GM23248 (cell line): ENCODE results near the gene RAP2A. TPM values are rescaled to one million over a fixed set of nuclear protein-coding genes. Genes with fewer than 3 reads are reported as not detected.

ENCODE experiments used
- DNase-seq: peaks from one replicate; pipeline ENCODE4 v3.0.0-alpha.2; 2015
- H2AFZ ChIP-seq: fragments of 200-600 bp; sonication (generic); 2 replicates; pipeline ENCODE4 v1.6.1; 2016; ENCODE audit warnings: antibody characterized with exemption
- H3F3A ChIP-seq: fragments of 200-600 bp; sonication (generic); 2 replicates; pipeline ENCODE4 v1.6.1; 2016; ENCODE audit warnings: mild to moderate bottlenecking, antibody characterized with exemption, mixed run types; ENCODE audit not compliant: insufficient read depth
- H3K27ac ChIP-seq: fragments of 200-600 bp; sonication (generic); 2 replicates; pipeline ENCODE4 v1.5.1; 2016; ENCODE audit warnings: mild to moderate bottlenecking
- H3K27me3 ChIP-seq: fragments of 200-600 bp; sonication (generic); replicated peaks from 2 replicates; pipeline ENCODE4 v1.6.1; 2016; ENCODE audit warnings: mild to moderate bottlenecking; ENCODE audit not compliant: insufficient read depth
- H3K36me3 ChIP-seq: fragments of 200-600 bp; sonication (generic); 2 replicates; pipeline ENCODE4 v1.6.1; 2016; ENCODE audit warnings: low read depth, mild to moderate bottlenecking
- H3K4me1 ChIP-seq: fragments of 200-600 bp; sonication (generic); 2 replicates; pipeline ENCODE4 v1.6.1; 2016; ENCODE audit warnings: mild to moderate bottlenecking; ENCODE audit not compliant: insufficient read depth
- H3K4me2 ChIP-seq: fragments of 200-600 bp; sonication (generic); one replicate; pipeline ENCODE4 v1.6.1; 2016; ENCODE audit warnings: mild to moderate bottlenecking; ENCODE audit not compliant: unreplicated experiment
- H3K4me3 ChIP-seq: fragments of 200-600 bp; sonication (generic); 2 replicates; pipeline ENCODE4 v1.5.1; 2016; ENCODE audit warnings: mild to moderate bottlenecking
- H3K79me2 ChIP-seq: fragments of 200-600 bp; sonication (generic); 2 replicates; pipeline ENCODE4 v1.6.1; 2016; ENCODE audit warnings: mild to moderate bottlenecking; ENCODE audit not compliant: insufficient read depth
- H3K9ac ChIP-seq: fragments of 200-600 bp; sonication (generic); 2 replicates; pipeline ENCODE4 v1.6.1; 2016; ENCODE audit warnings: mild to moderate bottlenecking
- H3K9me2 ChIP-seq: fragments of 200-600 bp; sonication (generic); 2 replicates; pipeline ENCODE4 v1.6.1; 2016; ENCODE audit warnings: mixed run types, mild to moderate bottlenecking, moderate library complexity; ENCODE audit not compliant: insufficient read depth
- H3K9me3 ChIP-seq: fragments of 200-600 bp; sonication (generic); one replicate; pipeline ENCODE4 v1.6.1; 2017; ENCODE audit warnings: low read depth
- H4K20me1 ChIP-seq: fragments of 200-600 bp; sonication (generic); 2 replicates; pipeline ENCODE4 v1.6.0; 2016; ENCODE audit not compliant: insufficient read depth
- EZH2 ChIP-seq: fragments of 200-600 bp; sonication (generic); IDR thresholded peaks from 2 replicates; pipeline ENCODE4 v1.6.1; 2018; ENCODE audit warnings: antibody characterized with exemption, mild to moderate bottlenecking; ENCODE audit not compliant: insufficient read depth, poor library complexity, severe bottlenecking
- EZH2phosphoT487 ChIP-seq: fragments of 200-600 bp; sonication (generic); IDR thresholded peaks from 2 replicates; pipeline ENCODE4 v1.6.1; 2018; ENCODE audit warnings: antibody characterized with exemption, moderate library complexity, mild to moderate bottlenecking, low read depth; ENCODE audit not compliant: insufficient read depth
- WGBS, 2 experiments: methylation state at CpG; one replicate each; pipeline ENCODE4 v1.1.6; 2015 to 2017; ENCODE audit warnings: low lambda C conversion rate in 2 of 2, low coverage in 1 of 2; ENCODE audit errors: missing lambda C conversion rate in 2 of 2; 5-methylcytosine and 5-hydroxymethylcytosine counted together
- in situ Hi-C: fragments of 300-500 bp; cut with MboI; formaldehyde crosslinking; loops from 2 replicates; pipeline ENCODE4 v1.15.0; 2020
- polyA plus RNA-seq: library from polyadenylated mRNA; unstranded; fragments of >200 nt; fragmentation: Nextera tagmentation; extraction: Ambion mirVana; gene quantifications from 2 replicates; pipeline ENCODE4 v1.2.1, GENCODE V29; 2016
- total RNA-seq: library from RNA; depleted of rRNA; stranded (reverse); fragments of >200 nt; shearing (Covaris generic); gene quantifications from 2 replicates; pipeline ENCODE4 v1.2.3, GENCODE V29; 2014

The RAP2A gene
- total and polyA plus RNA-seq, 2 experiments from 2014 or later: 3.8 to 23.9 TPM

GRCh38 chr13:97499181-97499580 is 65.2 kb downstream of the RAP2A start:
- DNase-seq: no peak
- Histone ChIP-seq H3K27me3 (0 out of 2 replicates have a peak, but pooled peaks cover 8% of the 10 kb centered on the region), H4K20me1 (no peaks in the 10 kb centered on the region), H2AFZ (no peak overlapping the region), H3K4me1 (no peaks in the 10 kb centered on the region), H3K4me3 (no peak overlapping the region), H3K4me2 (no peak overlapping the region), H3K9me2 (no peaks in the 10 kb centered on the region), H3K79me2 (no peaks in the 10 kb centered on the region), H3K27ac (no peak overlapping the region), H3F3A (no peaks in the 10 kb centered on the region), H3K9ac (no peak overlapping the region), H3K9me3 (no peaks in the 10 kb centered on the region), H3K36me3 (no peaks in the 10 kb centered on the region)
- TF ChIP-seq EZH2phosphoT487 (no peak), EZH2 (no peak)
- in situ Hi-C loops: no loop called here
- 70 to 76% methylated on average over 4 of the region's 4 CpGs for WGBS, 2 experiments

DNA sequence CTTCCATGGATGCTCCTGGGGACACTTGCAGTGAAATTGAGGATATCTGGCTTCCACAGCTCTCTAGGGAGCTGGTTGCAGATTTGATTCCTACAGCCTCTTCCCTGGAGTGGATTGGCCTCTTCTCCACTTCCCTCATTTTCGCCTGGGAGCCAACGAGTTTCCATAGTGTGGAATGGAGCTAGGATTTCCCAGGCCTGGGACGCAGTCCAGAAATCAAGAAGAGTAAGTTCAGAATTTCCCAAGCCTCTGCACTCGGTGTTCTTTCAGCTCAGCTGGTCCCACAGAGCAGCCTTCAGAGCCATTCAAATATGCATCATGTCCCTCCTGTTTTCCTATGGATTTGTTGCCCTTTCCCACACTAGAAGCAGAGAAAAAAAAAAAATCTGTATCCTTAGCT is 68.2 kb downstream of the RAP2A start:
- 0 out of 2 replicates have a peak, but pooled peaks cover 8% of the 10 kb centered on the region for H3K27me3 ChIP-seq
- no peaks in the 10 kb centered on the region for H3K79me2 ChIP-seq
- in situ Hi-C loops: no loop called here
- H3F3A ChIP-seq: no peaks in the 10 kb centered on the region
- no peak overlapping the region for H3K4me3 ChIP-seq
- H3K36me3 ChIP-seq: no peaks in the 10 kb centered on the region
- H4K20me1 ChIP-seq: no peaks in the 10 kb centered on the region
- no peaks in the 10 kb centered on the region for H3K9me3 ChIP-seq
- no peaks in the 10 kb centered on the region for H3K4me1 ChIP-seq
- WGBS, 2 experiments: 0 to 9% methylated on average over 4 of the region's 4 CpGs
- no peak overlapping the region for H2AFZ ChIP-seq
- no peak overlapping the region for H3K4me2 ChIP-seq
- DNase-seq: no peak
- H3K9me2 ChIP-seq: no peaks in the 10 kb centered on the region
- TF ChIP-seq EZH2phosphoT487: no peak
- TF ChIP-seq EZH2: no peak
- H3K9ac ChIP-seq: no peak overlapping the region
- H3K27ac ChIP-seq: no peak overlapping the region

- Histone ChIP-seq H3K4me1 (no peaks in the 10 kb centered on the region), H3K4me2 (no peak overlapping the region), H3K9ac (no peak overlapping the region), H4K20me1 (no peaks in the 10 kb centered on the region), H3K4me3 (no peak overlapping the region), H2AFZ (no peak overlapping the region), H3K9me3 (no peaks in the 10 kb centered on the region), H3K9me2 (no peaks in the 10 kb centered on the region), H3K79me2 (no peaks in the 10 kb centered on the region), H3K27ac (no peak overlapping the region), H3K36me3 (no peaks in the 10 kb centered on the region), H3K27me3 (0 out of 2 replicates have a peak, but pooled peaks cover 8% of the 10 kb centered on the region), H3F3A (no peaks in the 10 kb centered on the region)
- 12 to 13% methylated on average over 1 of the region's 1 CpG for WGBS, 2 experiments
- TF ChIP-seq EZH2 (no peak), EZH2phosphoT487 (no peak)
- in situ Hi-C loops: no loop called here
- no peak for DNase-seq
These were observed 68.7 kb downstream of the RAP2A start for GRCh38 chr13:97502706-97503105.

DNA sequence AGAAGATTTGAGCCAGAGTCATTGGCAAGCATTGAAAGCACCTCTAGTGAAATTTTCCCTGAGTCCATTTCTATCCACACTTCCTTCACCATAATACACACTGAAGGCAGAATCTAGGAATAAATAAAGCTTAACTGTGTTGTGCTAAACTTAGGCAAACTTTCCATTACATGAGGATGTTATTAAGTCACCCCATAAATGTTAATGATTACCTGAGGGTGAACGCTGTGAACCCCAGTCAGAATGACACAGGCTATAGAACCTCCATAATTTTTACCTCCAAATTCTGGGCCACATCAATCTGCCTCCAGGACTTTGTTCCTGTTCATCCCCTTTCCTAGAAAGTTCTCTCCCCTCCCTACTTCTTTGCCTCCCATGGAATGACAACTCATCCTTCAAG is 71.0 kb downstream of the RAP2A start:
- TF ChIP-seq EZH2phosphoT487: no peak
- TF ChIP-seq EZH2: no peak
- in situ Hi-C loops: no loop called here
- Histone ChIP-seq H3K4me1 (no peaks in the 10 kb centered on the region), H3K9ac (no peak overlapping the region), H3K27ac (no peak overlapping the region), H4K20me1 (no peaks in the 10 kb centered on the region), H3K79me2 (no peaks in the 10 kb centered on the region), H3K27me3 (0 out of 2 replicates have a peak, but pooled peaks cover 8% of the 10 kb centered on the region), H3K4me2 (no peak overlapping the region), H3K36me3 (no peaks in the 10 kb centered on the region), H2AFZ (no peak overlapping the region), H3K9me3 (no peaks in the 10 kb centered on the region), H3K4me3 (no peak overlapping the region), H3K9me2 (no peaks in the 10 kb centered on the region), H3F3A (no peaks in the 10 kb centered on the region)
- DNase-seq: no peak
- WGBS, 2 experiments: 56 to 60% methylated on average over 1 of the region's 1 CpG

- Histone ChIP-seq H3F3A (no peaks in the 10 kb centered on the region), H3K79me2 (no peaks in the 10 kb centered on the region), H3K36me3 (no peaks in the 10 kb centered on the region), H3K9ac (no peak overlapping the region), H4K20me1 (no peaks in the 10 kb centered on the region), H3K4me3 (no peak overlapping the region), H3K27ac (no peak overlapping the region), H3K9me3 (no peaks in the 10 kb centered on the region), H3K9me2 (no peaks in the 10 kb centered on the region), H3K4me1 (no peaks in the 10 kb centered on the region), H2AFZ (no peak overlapping the region), H3K4me2 (no peak overlapping the region), H3K27me3 (0 out of 2 replicates have a peak, but pooled peaks cover 8% of the 10 kb centered on the region)
- peak; percentile 6 for DNase-seq
- in situ Hi-C loops: no loop called here
- WGBS, 2 experiments: 37 to 45% methylated on average over 4 of the region's 4 CpGs
- TF ChIP-seq EZH2 (no peak), EZH2phosphoT487 (no peak)
These were observed 72.5 kb downstream of the RAP2A start for GRCh38 chr13:97506511-97506910.
